Smooth muscle cell (in vitro differentiated cells): Measurements from ENCODE around the gene TPT1. TPM values are rescaled to one million over a fixed set of nuclear protein-coding genes. Genes with fewer than 3 reads are reported as not detected.

Experiments
- DNase-seq: peaks from one replicate; lab custom pipeline; 2025; ENCODE audit not compliant: unreplicated experiment; lab: John Stamatoyannopoulos, UW
- H2AFZ ChIP-seq: fragments of 200-600 bp; sonication (generic); 2 replicates; pipeline ENCODE4 v1.6.0; 2016; ENCODE audit warnings: antibody characterized with exemption, low read depth, mild to moderate bottlenecking
- H3F3A ChIP-seq: fragments of 200-600 bp; sonication (generic); 2 replicates; pipeline ENCODE4 v1.6.0; 2017; ENCODE audit warnings: antibody characterized with exemption, low read depth
- H3K27ac ChIP-seq: fragments of 200-600 bp; sonication (generic); 2 replicates; pipeline ENCODE4 v1.5.1; 2016; ENCODE audit warnings: low read depth, mild to moderate bottlenecking
- H3K27me3 ChIP-seq: fragments of 200-600 bp; sonication (generic); 2 replicates; pipeline ENCODE4 v1.6.1; 2016; ENCODE audit warnings: low read depth, mild to moderate bottlenecking
- H3K36me3 ChIP-seq: fragments of 200-600 bp; sonication (generic); 2 replicates; pipeline ENCODE4 v1.5.1; 2016; ENCODE audit warnings: low read depth
- H3K4me1 ChIP-seq: fragments of 200-600 bp; sonication (generic); 2 replicates; pipeline ENCODE4 v1.5.1; 2016; ENCODE audit warnings: low read depth
- H3K4me2 ChIP-seq: fragments of 200-600 bp; sonication (generic); 2 replicates; pipeline ENCODE4 v1.6.0; 2016; ENCODE audit warnings: mild to moderate bottlenecking
- H3K4me3 ChIP-seq: fragments of 200-600 bp; sonication (generic); 2 replicates; pipeline ENCODE4 v1.5.1; 2016; ENCODE audit warnings: mild to moderate bottlenecking
- H3K79me2 ChIP-seq: fragments of 200-600 bp; sonication (generic); 2 replicates; pipeline ENCODE4 v1.6.0; 2016; ENCODE audit warnings: low read depth, mild to moderate bottlenecking
- H3K9ac ChIP-seq: fragments of 200-600 bp; sonication (generic); 2 replicates; pipeline ENCODE4 v1.6.0; 2016; ENCODE audit warnings: low read depth
- H3K9me3 ChIP-seq: fragments of 200-600 bp; sonication (generic); replicated peaks from 2 replicates; pipeline ENCODE4 v1.5.1; 2016; ENCODE audit warnings: low read depth
- H4K20me1 ChIP-seq: fragments of 200-600 bp; sonication (generic); 2 replicates; pipeline ENCODE4 v1.6.0; 2016; ENCODE audit warnings: low read depth
- WGBS: methylation state at CpG from one replicate; pipeline ENCODE4 v1.1.7; 2016; ENCODE audit warnings: low lambda C conversion rate; 5-methylcytosine and 5-hydroxymethylcytosine counted together
- polyA plus RNA-seq: library from polyadenylated mRNA; unstranded; fragments of >200 nt; fragmentation: Nextera tagmentation; extraction: Ambion mirVana; gene quantifications from 2 replicates; pipeline ENCODE4 v1.2.1, GENCODE V29; 2016
- total RNA-seq: library from RNA; depleted of rRNA; stranded (reverse); fragments of >200 nt; gene quantifications from 2 replicates; pipeline ENCODE4 v1.2.3, GENCODE V29; 2014
- TF ChIP-seq, protein P1 (sequence below): fragments of 200-600 bp; sonication (generic); IDR thresholded peaks from 2 replicates; pipeline ENCODE4 v1.5.1; 2017; ENCODE audit warnings: borderline replicate concordance, mild to moderate bottlenecking, antibody characterized with exemption; ENCODE audit not compliant: insufficient read depth, poor library complexity, severe bottlenecking

Gene TPT1
- total and polyA plus RNA-seq, 2 experiments from 2014 or later = 1,031 to 3,918 TPM

DNA sequence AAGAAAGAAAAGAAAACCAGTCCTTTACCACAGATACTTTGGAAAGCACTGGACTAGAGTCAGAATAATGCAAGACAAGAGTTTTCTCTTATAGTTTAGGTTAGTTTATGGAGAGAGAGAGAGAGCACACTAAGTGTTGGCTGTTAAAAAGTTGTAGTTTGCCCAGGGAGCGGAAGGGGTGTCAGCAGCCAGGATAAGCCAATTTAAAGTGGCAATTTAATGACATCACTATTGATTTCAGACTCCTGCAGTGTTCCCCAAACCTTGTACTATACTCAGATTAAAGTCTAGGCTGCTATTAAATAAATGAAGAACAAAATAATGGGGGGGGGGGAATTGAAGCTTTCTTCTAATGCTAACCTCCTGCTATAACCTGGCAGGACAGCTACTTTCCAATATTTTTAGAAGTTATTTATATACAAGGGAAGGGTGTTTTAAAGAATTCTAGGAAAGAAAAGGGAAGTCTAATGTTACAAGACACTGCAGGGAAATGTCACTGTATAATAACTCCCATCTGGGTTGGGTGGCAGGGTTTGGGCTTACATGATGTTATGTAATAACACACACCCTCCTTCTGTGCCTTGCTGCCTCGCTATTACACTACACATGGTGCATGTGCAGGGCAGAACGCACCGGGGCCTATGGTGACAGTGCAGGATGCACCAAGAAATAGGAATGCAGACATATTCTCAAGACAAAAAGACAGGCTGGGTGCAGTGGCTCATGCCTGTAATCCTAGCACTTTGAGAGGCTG is 19.9 kb downstream of the TPT1 start:
- 93% methylated on average over 4 of the region's 4 CpGs for WGBS
- H4K20me1 ChIP-seq = no peaks in the 10 kb centered on the region
- no peak overlapping the region for H3K4me3 ChIP-seq
- no peak overlapping the region for H3K4me2 ChIP-seq
- H3K27ac ChIP-seq = no peak overlapping the region
- H3K9me3 ChIP-seq = no peaks in the 10 kb centered on the region
- no peaks in the 10 kb centered on the region for H3K36me3 ChIP-seq
- TF ChIP-seq, protein P1, sequence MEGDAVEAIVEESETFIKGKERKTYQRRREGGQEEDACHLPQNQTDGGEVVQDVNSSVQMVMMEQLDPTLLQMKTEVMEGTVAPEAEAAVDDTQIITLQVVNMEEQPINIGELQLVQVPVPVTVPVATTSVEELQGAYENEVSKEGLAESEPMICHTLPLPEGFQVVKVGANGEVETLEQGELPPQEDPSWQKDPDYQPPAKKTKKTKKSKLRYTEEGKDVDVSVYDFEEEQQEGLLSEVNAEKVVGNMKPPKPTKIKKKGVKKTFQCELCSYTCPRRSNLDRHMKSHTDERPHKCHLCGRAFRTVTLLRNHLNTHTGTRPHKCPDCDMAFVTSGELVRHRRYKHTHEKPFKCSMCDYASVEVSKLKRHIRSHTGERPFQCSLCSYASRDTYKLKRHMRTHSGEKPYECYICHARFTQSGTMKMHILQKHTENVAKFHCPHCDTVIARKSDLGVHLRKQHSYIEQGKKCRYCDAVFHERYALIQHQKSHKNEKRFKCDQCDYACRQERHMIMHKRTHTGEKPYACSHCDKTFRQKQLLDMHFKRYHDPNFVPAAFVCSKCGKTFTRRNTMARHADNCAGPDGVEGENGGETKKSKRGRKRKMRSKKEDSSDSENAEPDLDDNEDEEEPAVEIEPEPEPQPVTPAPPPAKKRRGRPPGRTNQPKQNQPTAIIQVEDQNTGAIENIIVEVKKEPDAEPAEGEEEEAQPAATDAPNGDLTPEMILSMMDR = no peak
- no peak for DNase-seq
- H3K9ac ChIP-seq = no peak overlapping the region
- H3K79me2 ChIP-seq = no peaks in the 10 kb centered on the region
- no peak overlapping the region for H2AFZ ChIP-seq
- no peaks in the 10 kb centered on the region for H3F3A ChIP-seq
- H3K4me1 ChIP-seq = no peaks in the 10 kb centered on the region
- H3K27me3 ChIP-seq = no peaks in the 10 kb centered on the region

DNA sequence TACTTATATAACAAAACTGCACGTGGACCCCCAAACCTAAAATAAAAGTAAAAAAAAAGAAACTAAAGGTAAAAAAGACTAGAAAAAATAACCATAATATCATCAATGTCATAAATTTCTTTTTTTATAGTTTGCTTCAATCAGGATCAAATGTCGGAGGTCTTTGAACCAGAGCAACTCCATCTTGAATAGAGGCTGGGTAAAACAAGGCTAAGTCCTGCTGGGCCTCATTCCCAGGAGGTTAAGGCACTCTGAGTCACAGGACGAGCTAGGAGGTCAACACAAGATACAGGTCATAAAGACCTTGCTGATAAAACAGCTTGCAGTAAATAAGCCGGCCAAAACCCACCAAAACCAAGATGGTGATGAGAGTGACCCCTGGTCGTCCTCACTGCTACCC is 24.0 kb downstream of the TPT1 start:
- no peaks in the 10 kb centered on the region for H3K4me1 ChIP-seq
- H3K9ac ChIP-seq = no peak overlapping the region
- H3K36me3 ChIP-seq = no peaks in the 10 kb centered on the region
- H3K27me3 ChIP-seq = no peaks in the 10 kb centered on the region
- 90% methylated on average over 5 of the region's 5 CpGs for WGBS
- no peaks in the 10 kb centered on the region for H3K9me3 ChIP-seq
- H3F3A ChIP-seq = no peaks in the 10 kb centered on the region
- no peak overlapping the region for H3K4me2 ChIP-seq
- H2AFZ ChIP-seq = no peak overlapping the region
- DNase-seq = no peak
- TF ChIP-seq, protein P1 = no peak
- no peak overlapping the region for H3K4me3 ChIP-seq
- H4K20me1 ChIP-seq = no peaks in the 10 kb centered on the region
- no peaks in the 10 kb centered on the region for H3K79me2 ChIP-seq
- H3K27ac ChIP-seq = no peak overlapping the region

DNA sequence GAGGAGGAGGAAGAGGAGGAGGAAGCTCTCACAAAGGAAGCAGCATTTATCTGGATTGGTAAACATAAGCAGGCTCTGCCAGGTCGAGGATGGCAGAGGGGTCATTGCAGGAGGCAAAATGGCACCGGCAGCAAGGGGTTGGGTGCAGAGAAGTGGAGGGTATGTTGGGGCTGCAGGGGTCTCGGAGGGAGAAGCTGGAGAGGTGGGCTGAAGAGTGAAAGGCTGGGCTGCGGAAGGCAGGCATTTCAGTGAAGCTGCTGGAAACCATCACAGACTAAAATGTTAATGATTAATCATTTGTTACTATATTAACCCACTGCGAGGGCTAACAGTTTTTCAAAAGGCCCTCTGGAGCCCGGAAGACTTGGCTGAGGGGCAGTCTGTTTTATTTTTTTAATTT is 24.6 kb downstream of the TPT1 start:
- TF ChIP-seq, protein P1 = no peak
- H2AFZ ChIP-seq = no peak overlapping the region
- WGBS = 86% methylated on average over 6 of the region's 6 CpGs

More for the DNA sequence above, 24.6 kb downstream of the TPT1 start:
- no peaks in the 10 kb centered on the region for H3K36me3 ChIP-seq
- H3K27me3 ChIP-seq = no peaks in the 10 kb centered on the region
- no peak overlapping the region for H3K27ac ChIP-seq
- no peaks in the 10 kb centered on the region for H3K4me1 ChIP-seq
- H4K20me1 ChIP-seq = no peaks in the 10 kb centered on the region
- no peak overlapping the region for H3K4me2 ChIP-seq
- no peaks in the 10 kb centered on the region for H3F3A ChIP-seq
- H3K79me2 ChIP-seq = no peaks in the 10 kb centered on the region
- H3K4me3 ChIP-seq = no peak overlapping the region
- DNase-seq = no peak
- no peaks in the 10 kb centered on the region for H3K9me3 ChIP-seq
- H3K9ac ChIP-seq = no peak overlapping the region
